HG03139 (cell line): Measurements from ENCODE around the gene RARRES2.
"Not testable (repeated sequence)": the region's sequence is repeated elsewhere in the genome, so short reads cannot be mapped to it uniquely, and the experiment has no call there.

Source experiments
- ATAC-seq: cut with Tn5 transposase; IDR thresholded peaks from one replicate; pipeline ENCODE4 v1.9.1; 2021; ENCODE audit not compliant: unreplicated experiment

RARRES2 gene

DNA sequence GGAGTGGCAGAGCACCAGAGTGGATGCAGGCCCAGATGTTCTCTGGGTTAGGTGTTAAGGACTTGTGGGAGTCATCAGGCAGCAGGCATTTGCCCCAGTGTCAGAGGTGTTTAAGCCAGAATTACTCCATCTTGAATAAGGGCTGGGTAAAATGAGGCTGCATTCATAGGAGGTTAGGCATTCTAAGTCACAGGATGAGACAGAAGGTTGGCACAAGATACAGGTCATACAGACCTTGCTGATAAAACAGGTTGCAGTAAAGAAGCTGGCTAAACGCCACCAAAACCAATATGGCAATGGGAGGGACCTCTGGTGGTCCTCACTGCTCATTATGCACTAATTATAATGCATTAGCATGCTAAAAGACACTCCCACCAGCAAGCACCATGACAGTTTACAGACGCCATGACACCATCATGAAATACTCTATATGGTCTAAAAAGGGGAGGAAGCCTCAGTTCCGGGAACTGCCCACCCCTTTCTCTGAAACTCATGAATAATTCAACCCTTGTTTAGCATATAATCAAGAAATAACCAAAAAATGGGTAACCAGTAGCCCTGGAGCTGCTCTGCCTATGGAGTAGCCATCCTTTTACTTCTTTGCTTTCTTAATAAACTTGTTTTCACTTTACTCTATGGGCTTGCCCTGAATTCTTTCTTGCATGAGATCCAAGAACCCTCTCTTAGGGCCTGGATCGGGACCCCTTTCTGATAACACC, 19.2 kb downstream of the RARRES2 start:
- no peak for ATAC-seq

DNA sequence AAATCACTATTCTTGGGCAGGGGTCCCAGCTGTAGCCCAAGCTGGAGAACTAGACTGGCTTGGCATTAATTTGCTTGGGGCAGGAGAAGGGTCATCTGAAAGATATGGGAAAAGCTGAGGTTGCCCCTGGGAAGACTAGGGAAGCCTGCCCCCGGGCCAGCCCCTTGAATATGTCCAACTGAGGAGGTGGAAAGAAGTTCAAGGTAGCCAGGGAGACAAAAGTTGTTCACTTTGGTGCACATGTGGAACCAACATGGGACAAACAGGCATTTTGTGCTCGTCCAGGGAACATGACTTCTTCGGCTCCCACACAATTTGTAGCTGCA, 19.7 kb downstream of the RARRES2 start:
- no peak for ATAC-seq

DNA sequence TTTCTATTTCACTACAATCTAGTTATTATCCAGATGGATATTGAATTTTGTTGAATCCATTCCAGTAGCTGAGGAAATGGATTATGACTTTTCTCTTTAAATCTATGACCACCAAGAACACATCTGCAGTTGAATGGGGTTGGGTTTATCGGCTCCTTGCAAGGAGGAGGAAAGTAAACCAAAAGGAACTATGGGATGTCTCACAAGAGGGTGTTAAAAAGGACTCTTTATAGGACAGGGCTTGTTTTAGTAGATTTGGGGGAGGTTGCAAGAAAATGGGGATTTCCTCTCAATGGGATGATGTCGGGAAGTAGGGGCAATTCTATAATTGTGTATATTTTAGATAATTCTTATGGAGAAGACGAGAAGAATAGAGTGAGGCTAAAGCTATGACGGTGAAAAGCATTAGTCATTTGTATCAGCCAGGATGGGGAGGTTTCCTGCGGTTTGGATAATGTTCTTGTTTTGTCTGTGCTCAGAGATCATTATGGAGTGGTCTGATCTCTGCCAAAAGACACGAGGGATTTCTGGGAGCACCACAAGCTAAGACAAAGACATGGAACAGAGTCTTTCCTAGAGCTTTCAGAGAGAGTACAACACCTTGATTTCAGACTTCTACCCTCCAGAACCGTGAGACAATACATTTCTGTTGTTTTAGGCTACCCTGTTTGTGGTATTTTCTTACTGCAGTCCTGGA, 23.5 kb downstream of the RARRES2 start:
- ATAC-seq = no peak

DNA sequence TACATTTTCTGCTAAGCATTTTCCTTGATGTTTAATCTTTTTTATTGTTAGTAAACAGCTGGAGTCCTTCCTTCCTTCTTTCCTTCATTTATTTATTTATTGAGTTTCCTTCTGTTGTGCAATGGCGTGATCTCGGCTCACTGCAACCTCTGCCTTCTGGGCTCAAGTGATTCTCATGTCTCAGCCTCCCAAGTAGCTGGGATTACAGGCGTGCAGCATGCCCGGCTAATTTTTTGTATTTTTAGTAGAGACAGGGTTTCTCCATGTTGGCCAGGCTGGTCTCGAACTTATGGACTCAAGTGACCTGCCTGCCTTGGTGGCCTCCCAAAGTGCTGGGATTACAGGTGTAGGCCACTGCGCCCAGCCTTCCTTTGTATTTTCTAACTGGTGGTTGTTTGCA, 24.4 kb downstream of the RARRES2 start:
- ATAC-seq = not testable (repeated sequence)

DNA sequence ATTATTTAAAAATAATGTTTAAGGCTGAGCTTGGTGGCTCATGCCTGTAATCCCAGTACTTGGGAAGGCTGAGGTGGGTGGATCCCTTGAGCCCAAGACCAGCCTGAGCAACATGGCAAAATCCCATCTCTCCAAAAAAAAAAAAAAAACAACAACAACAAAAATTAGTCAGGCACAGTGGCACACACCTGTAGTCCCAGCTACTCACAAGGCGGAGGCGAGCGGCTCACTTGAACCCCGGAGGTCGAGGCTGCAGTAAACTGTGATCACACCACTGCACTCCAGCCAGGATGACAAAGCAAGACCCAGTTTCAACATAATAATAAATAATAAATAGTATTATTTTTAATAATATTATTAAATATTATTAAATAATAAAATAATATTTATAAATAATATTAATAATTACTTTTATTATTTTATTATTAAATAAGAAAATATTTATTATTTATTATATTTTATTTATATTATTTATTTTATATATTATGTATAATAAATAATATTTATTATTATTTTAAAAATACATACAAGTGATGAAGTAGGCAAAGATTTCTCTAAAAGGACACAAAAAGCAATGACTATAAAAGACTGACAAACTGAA, 26.7 kb downstream of the RARRES2 start:
- ATAC-seq = no peak

- ATAC-seq = no peak
Observed at GRCh38 chr7:150313870-150314269, 27.6 kb downstream of the RARRES2 start.

GRCh38 chr7:150313367-150313809, 28.0 kb downstream of the RARRES2 start:
- ATAC-seq = no peak

DNA sequence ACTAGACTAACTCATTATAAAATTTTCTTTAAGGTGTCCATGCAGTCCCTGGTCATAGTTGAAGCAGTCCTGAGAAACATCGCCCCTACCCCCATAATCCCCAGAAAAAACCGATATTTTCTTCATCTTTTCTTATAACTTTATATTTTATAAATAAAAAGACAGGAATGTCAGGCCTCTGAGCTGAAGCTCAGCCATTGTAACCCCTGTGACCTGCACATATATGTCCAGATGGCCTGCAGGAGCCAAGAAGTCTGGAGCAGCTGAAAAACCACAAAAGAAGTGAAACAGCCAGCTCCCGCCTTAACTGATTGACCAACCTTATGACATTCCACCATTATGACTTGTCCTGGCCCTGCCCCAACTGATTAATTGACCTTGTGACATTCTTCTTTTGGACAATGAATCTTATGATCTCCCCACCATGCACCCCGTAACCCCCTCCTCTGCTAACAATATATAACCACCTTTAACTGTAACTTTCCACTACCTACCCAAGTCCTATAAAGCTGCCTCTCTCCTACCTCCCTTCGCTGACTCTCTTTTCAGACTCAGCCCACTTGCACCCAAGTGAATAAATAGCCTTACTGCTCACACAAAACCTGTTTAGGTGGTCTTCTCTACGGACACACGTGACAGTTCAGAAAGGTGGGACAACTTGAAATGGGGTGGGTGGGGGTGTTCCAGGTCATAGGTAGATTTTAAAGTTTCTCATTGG, 28.6 kb downstream of the RARRES2 start:
- ATAC-seq = not testable (repeated sequence)

DNA sequence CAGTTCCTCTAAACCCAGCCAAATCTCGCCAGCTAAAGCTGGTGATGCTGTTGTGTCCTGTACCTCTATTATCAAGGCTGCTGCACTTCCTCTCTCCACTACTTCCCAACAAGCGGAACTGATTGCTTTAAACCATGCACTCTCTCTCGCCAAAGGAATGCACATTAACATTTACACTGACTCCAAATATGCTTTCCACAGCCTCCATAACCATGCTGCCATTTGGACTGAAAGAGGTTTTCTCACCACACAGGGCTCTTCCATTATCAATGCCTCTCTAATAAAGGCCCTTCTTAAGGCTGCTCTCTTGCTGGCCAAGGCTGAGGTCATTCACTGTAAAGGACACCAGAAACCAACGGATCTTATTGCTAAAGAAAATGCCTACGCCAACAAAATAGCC, 29.7 kb downstream of the RARRES2 start:
- no peak for ATAC-seq

DNA sequence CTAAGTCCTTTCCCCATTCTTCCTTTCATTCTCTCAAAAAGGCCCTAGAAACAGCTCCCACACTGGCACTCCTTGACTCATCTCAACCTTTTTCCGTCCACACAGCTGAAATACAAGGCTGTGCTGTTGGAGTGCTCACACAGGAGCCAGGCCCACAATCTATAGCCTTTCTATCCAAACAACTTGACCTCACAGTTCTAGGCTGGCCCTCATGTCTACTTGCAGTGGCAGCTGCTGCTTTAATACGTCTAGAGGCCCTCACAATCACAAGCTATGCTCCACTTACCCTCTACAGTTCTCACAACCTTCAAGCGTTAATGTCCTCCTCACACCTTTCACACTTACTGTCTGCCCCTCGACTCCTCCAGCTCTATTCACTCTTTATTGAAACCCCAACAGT, 30.3 kb downstream of the RARRES2 start:
- ATAC-seq = no peak

GRCh38 chr7:150308575-150308974, 32.9 kb downstream of the RARRES2 start:
- no peak for ATAC-seq

GRCh38 chr7:150307904-150308303, 33.5 kb downstream of the RARRES2 start:
- no peak for ATAC-seq

GRCh38 chr7:150307129-150307528, 34.3 kb downstream of the RARRES2 start:
- no peak for ATAC-seq

DNA sequence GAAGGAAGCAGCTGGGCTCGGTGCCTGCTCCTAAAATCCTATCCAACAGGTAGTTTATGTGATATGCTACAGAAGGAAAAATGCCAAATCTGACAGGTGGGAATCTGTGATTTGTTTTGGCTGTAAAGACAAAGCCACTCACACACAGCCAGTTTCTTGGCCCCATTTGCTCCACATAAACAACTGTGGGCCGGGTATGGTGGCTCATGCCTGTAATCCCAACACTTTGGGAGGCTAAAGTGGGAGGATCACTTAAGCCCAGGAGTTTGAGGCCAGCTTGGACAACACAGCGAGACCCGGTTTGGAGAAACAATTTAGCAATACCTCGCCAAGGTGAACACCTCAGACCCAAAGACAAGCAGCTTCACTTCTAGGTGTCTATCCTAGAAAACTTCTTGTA, 35.1 kb downstream of the RARRES2 start:
- ATAC-seq = not testable (repeated sequence)

DNA sequence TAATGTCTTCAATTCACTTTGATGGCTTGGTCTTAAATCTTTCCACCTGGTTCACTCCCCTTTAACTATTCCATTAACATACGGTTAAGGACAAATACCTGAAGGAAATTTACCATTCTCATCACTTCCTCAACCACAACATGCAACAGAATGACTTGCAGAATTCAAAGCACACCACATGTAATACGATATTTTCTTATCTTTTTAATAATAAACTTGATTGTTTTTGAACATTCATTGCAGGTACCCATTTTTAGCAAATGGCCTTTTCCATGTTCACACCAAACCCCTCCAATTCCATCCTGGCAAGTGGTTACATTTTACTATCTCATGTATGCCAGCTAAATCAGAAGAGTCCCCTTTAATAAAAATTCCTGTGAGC, 35.5 kb downstream of the RARRES2 start:
- ATAC-seq = not testable (repeated sequence)

GRCh38 chr7:150305259-150305902, 36.0 kb downstream of the RARRES2 start:
- ATAC-seq = not testable (repeated sequence)

DNA sequence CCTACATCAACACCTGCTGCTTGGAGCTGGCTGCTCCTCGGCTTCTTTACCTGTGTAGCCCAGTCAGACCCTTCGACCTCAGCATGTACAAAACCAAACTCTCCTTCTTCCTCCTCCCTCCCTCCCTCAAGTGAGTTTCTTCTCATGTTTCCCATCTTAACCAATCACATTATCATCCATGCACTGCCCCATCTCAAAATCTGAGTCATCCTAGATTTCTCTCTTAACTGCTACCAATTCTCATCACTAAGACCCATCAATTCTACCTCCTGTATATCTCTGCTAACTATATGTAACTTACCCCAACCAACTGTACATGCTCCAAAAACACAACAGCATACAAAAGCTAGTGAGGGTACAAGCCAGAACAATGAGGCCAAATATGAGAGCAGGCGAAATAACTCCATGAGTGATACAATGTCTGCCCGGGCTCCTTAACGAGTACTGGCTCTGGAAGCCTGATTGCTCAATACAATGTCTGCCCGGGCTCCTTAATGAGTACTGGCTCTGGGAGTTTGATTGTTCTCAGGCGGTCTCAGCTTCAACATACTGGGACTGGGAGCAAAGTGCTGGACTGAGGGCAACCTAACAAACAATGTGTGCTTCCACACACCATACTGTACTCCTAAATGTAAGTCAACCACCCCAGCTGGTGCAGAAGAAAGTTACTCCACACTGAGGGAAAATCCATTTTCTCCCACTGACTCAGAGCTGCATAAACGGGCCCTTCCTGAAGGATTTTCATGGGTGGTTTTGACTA, 36.8 kb downstream of the RARRES2 start:
- not testable (repeated sequence) for ATAC-seq

GRCh38 chr7:150302908-150303310, 38.5 kb downstream of the RARRES2 start:
- not testable (repeated sequence) for ATAC-seq

DNA sequence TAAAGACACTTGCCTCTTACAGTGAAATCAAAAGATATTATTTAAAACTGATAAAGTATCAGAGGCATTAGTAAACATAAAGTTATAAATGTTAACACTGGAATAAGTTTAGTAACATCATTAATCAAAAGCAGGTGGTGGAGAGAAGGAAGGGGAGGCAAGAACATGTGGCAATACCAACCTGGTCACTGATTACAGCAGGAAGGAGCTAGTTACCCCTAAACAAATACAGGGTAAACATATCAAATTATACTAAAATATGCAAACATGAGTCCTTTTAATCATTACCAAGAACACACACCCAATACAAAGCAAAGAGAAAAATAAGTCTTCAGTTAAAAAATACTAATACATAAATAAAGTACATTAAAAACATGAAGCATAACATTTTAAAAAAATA, 43.5 kb downstream of the RARRES2 start:
- not testable (repeated sequence) for ATAC-seq

- ATAC-seq = not testable (repeated sequence)
Observed at GRCh38 chr7:150296802-150297201, 44.6 kb downstream of the RARRES2 start.
